HG02642 (cell line): Measurements from ENCODE around the gene C11orf98.
A peak's percentile ranks its signal among the peaks of the same experiment; 100 is the strongest.
"Not testable (repeated sequence)": the region's sequence is repeated elsewhere in the genome, so short reads cannot be mapped to it uniquely, and the experiment has no call there.

Experiments used
- ATAC-seq: cut with Tn5 transposase; IDR thresholded peaks from one replicate; pipeline ENCODE4 v1.9.1; 2021; ENCODE audit warnings: mild to moderate bottlenecking; ENCODE audit not compliant: unreplicated experiment, poor library complexity

The C11orf98 gene

GRCh38 chr11:62687508-62688396, 22.7 kb upstream of the C11orf98 start:
- ATAC-seq: no peak

- no peak for ATAC-seq
These were observed 17.5 kb upstream of the C11orf98 start for GRCh38 chr11:62682518-62682917.

- no peak for ATAC-seq
These were observed 15.8 kb upstream of the C11orf98 start for GRCh38 chr11:62680825-62681240.

GRCh38 chr11:62678770-62679696, 14.0 kb upstream of the C11orf98 start, which contains the start of gene UBXN1:
UBXN1 (minus strand) TSS chr11:62679073; CDS start chr11:62678923, 150 bp downstream.
- ATAC-seq: peak; percentile 60

GRCh38 chr11:62678433-62678769, 13.4 kb upstream of the C11orf98 start:
- ATAC-seq: no peak

- ATAC-seq: no peak
These were observed 12.7 kb upstream of the C11orf98 start for GRCh38 chr11:62677714-62678113.

- no peak for ATAC-seq
These were observed 12.1 kb upstream of the C11orf98 start for GRCh38 chr11:62677156-62677555.

- ATAC-seq: no peak
These were observed 11.7 kb upstream of the C11orf98 start for GRCh38 chr11:62676698-62677097.

- not testable (repeated sequence) for ATAC-seq
These were observed 10.4 kb upstream of the C11orf98 start for GRCh38 chr11:62675415-62675814.

- ATAC-seq: no peak
These were observed 8.2 kb upstream of the C11orf98 start for GRCh38 chr11:62673196-62673525.

GRCh38 chr11:62671608-62672389, 6.8 kb upstream of the C11orf98 start, which contains the start of the genes LBHD1 and UQCC3:
LBHD1 (minus strand) TSS chr11:62672267; CDS start chr11:62670031, 2,236 bp downstream.
UQCC3 (plus strand) TSS chr11:62671673; CDS start chr11:62671746, 73 bp downstream.
- ATAC-seq: peak; percentile 61

GRCh38 chr11:62671236-62671607, 6.2 kb upstream of the C11orf98 start:
- ATAC-seq: peak; percentile 12

GRCh38 chr11:62669420-62670161, 4.6 kb upstream of the C11orf98 start:
- ATAC-seq: no peak

GRCh38 chr11:62667460-62667859, 2.5 kb upstream of the C11orf98 start:
- no peak for ATAC-seq

- ATAC-seq: no peak
These were observed 1.4 kb upstream of the C11orf98 start for GRCh38 chr11:62666259-62666926.

GRCh38 chr11:62665599-62666258, 719 bp upstream of the C11orf98 start:
- peak; percentile 20 for ATAC-seq

GRCh38 chr11:62664405-62665074, 470 bp downstream of the C11orf98 start:
- ATAC-seq: peak; percentile 30
